GM04504 (cell line): ENCODE results near the gene FAM133A.
A peak's percentile ranks its signal among the peaks of the same experiment; 100 is the strongest.

ENCODE experiments used
- DNase-seq: peaks from one replicate; pipeline ENCODE4 v3.0.0-alpha.2; 2012; ENCODE audit warnings: low read depth

The FAM133A gene

GRCh38 chrX:93673869-93674271, at the start of gene FAM133A:
Gene FAM133A, plus strand, starts transcription at chrX:93674206. Its CDS starts 35,214 bp downstream, at chrX:93709420.
- peak; percentile 6 for DNase-seq

GRCh38 chrX:93637591-93637990, 36.4 kb upstream of the FAM133A start:
- no peak for DNase-seq

DNA sequence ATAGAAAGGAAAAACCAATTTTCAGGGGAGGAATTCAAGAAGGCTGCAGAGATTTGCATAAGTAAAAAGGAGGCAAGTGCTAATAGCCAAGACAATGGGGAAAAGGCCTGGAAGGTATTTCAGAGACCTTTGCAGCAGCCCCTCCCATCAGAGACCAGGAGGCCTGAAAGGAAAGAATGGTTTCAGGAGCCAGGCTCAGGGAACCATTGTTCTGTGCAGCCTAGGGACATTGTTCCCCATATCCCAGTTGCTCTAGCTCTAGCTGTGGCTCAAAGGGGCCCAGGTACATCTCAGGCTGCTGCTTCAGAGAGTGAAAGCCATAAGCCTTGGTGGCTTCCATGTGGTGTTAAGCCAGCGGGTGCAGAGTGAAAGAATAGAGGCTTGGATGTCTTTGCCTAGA, 24.6 kb upstream of the FAM133A start:
- no peak for DNase-seq

DNA sequence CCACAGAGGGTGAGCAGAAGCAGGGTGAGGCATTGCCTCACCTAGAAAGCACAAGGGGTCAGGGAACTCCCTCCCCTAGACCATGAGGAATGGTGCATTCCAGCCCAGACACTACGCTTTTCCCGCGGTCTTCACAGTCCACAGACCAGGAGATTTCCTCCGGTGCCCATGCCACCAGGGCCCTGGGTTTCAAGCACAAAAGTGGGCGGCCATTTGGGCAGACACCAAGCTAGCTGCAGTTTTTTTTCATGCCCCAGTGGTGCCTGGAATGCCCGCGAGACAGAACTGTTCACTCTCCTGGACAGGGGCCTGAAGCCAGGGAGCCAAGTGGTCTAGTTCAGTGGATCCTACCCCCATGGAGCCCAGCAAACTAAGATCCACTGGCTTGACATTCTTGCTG, 13.4 kb upstream of the FAM133A start:
- DNase-seq: no peak

GRCh38 chrX:93673056-93673868, 744 bp upstream of the FAM133A start, which contains the start of gene NAP1L3:
Gene NAP1L3, minus strand, starts transcription at chrX:93673578. Its CDS starts 274 bp downstream, at chrX:93673304.
- DNase-seq: peak; percentile 51

DNA sequence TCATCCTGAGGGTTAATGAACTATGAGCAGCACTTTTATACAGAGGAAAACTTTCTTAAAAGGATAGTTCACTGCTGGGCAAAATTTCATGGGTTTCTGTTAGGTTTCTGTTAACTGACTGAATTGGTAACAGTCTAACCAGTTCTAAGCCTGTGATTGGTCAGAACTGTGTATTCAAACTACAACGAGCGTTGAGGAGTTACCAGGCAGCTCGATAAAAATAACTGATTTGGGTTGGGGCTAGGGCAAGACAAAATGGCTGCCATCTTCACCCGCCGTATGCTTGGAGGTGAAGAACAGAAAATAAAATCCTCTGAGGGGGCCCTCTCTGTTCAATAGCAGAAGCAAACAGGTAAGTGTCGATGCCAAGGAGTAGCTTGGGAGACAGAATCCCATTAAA, 22.0 kb downstream of the FAM133A start:
- no peak for DNase-seq

- no peak for DNase-seq
Observed at GRCh38 chrX:93703701-93704100, 29.7 kb downstream of the FAM133A start.

DNA sequence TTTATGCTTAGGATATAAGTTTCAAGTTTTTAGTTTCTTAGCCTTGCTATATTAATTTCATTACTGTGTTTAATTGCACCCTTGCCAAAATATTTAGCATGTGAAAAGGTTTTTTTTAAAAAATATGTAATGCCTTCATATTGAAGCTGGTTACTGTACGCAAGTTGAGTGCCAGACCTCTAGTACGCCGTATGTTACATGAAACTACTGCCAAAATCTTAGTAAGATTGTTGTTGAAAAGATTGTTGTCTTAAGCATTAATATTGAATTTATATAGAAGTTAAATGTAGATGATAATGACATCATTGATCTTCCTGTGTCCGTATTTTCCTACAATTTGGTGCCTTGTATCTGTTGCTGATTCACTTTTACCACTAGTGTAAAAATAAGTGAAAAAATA, 37.1 kb downstream of the FAM133A start:
- DNase-seq: no peak

- DNase-seq: no peak
Observed at GRCh38 chrX:93741811-93742210, 67.8 kb downstream of the FAM133A start.

GRCh38 chrX:93760163-93760562, 86.2 kb downstream of the FAM133A start:
- DNase-seq: no peak
